Caco-2 (cell line): ENCODE data around the gene PIGK. TPM values are rescaled to one million over a fixed set of nuclear protein-coding genes. Genes with fewer than 3 reads are reported as not detected.

Experiments used
- BruUV-seq: library from RNA; stranded (reverse); fragments of 400-500 nt; replicated peaks from 2 replicates; lab custom pipeline; 2021; lab: Mats Ljungman, UMichigan
- CTCF ChIA-PET: fragments of 300-600 bp; sonication (Branson Sonifier 250); formaldehyde crosslinking; loops from one replicate; lab custom pipeline; 2022; ENCODE audit warnings: antibody characterized with exemption; lab: Charles Lee
- POLR2A ChIA-PET: fragments of 300-600 bp; sonication (Branson Sonifier 250); formaldehyde crosslinking; loops from one replicate; lab custom pipeline; 2022; ENCODE audit warnings: antibody characterized with exemption; lab: Charles Lee
- DNase-seq, 2 experiments: peaks; one replicate each; pipeline versions ENCODE4 v3.0.0 to v3.0.0-alpha.2; 2020 to 2022
- H3K27me3 ChIP-seq: replicated peaks from 2 replicates; pipeline ENCODE4 v1.6.0; 2011; ENCODE audit warnings: low read length; ENCODE audit not compliant: control insufficient read depth, insufficient read depth
- H3K36me3 ChIP-seq: 2 replicates; pipeline ENCODE4 v1.5.1; 2011; ENCODE audit warnings: low read length; ENCODE audit not compliant: control insufficient read depth, insufficient read depth
- H3K4me1 ChIP-seq: fragments of 250-450 bp; sonication (Bioruptor Pico); 2 replicates; pipeline ENCODE4 v1.5.1; 2020; ENCODE audit warnings: mild to moderate bottlenecking
- H3K4me3 ChIP-seq: 2 replicates; pipeline ENCODE4 v1.5.1; 2011; ENCODE audit warnings: low read depth, mild to moderate bottlenecking, control low read depth, low read length
- H3K9me3 ChIP-seq: fragments of 250-450 bp; sonication (Bioruptor Pico); 2 replicates; pipeline ENCODE4 v1.5.1; 2020; ENCODE audit warnings: mild to moderate bottlenecking, moderate library complexity
- H3K27ac Mint-ChIP-seq: one replicate; pipeline ENCODE4 v1.8.0; 2022; ENCODE audit warnings: mixed read lengths; ENCODE audit not compliant: unreplicated experiment
- H3K27me3 Mint-ChIP-seq: one replicate; pipeline ENCODE4 v1.8.0; 2022; ENCODE audit warnings: mixed read lengths; ENCODE audit not compliant: insufficient read depth, unreplicated experiment
- H3K36me3 Mint-ChIP-seq: one replicate; pipeline ENCODE4 v1.8.0; 2022; ENCODE audit warnings: mild to moderate bottlenecking, mixed read lengths; ENCODE audit not compliant: insufficient read depth, unreplicated experiment
- H3K4me1 Mint-ChIP-seq: one replicate; pipeline ENCODE4 v1.8.0; 2022; ENCODE audit warnings: low read depth, mixed read lengths; ENCODE audit not compliant: unreplicated experiment
- H3K4me3 Mint-ChIP-seq: one replicate; pipeline ENCODE4 v1.8.0; 2022; ENCODE audit warnings: mild to moderate bottlenecking, moderate library complexity, mixed read lengths; ENCODE audit not compliant: unreplicated experiment
- H3K9me3 Mint-ChIP-seq: one replicate; pipeline ENCODE4 v1.8.0; 2022; ENCODE audit warnings: mixed read lengths; ENCODE audit not compliant: unreplicated experiment
- CTCF ChIP-seq, 2 experiments: fragments of 200-600 bp in 1 of 2; IDR thresholded peaks; 1 replicate in 1 of 2; 2 replicates in 1 of 2; pipeline versions ENCODE4 v1.5.1 to v1.8.0; 2011 to 2022; ENCODE audit warnings: antibody characterized with exemption in 1 of 2, control low read depth in 1 of 2, inconsistent platforms in 1 of 2, low read depth in 1 of 2, low read length in 1 of 2, mild to moderate bottlenecking in 1 of 2, moderate library complexity in 1 of 2; ENCODE audit not compliant: insufficient read depth in 1 of 2, severe bottlenecking in 1 of 2, unreplicated experiment in 1 of 2
- intact Hi-C: fragments of 100-400 bp; cut with micrococcal nuclease; formaldehyde crosslinking; loops from one replicate; pipeline ENCODE4 v1.10.0; 2022; ENCODE audit not compliant: unreplicated experiment
- total RNA-seq: library from RNA; stranded (reverse); gene quantifications from 2 replicates; pipeline ENCODE4 v1.2.3, GENCODE V29; 2022

Gene PIGK
- total RNA-seq, 1 experiment from 2014 or later: 19.7 TPM

GRCh38 chr1:77047978-77048614 is 171.1 kb downstream of the PIGK start:
- Mint-ChIP-seq H3K27me3 (no peaks in the 10 kb centered on the region), H3K36me3 (no peaks in the 10 kb centered on the region), H3K9me3 (no peaks in the 10 kb centered on the region), H3K4me1 (no peaks in the 10 kb centered on the region), H3K4me3 (no peak overlapping the region), H3K27ac (no peak overlapping the region)
- Histone ChIP-seq H3K36me3 (no peaks in the 10 kb centered on the region), H3K9me3 (no peaks in the 10 kb centered on the region), H3K4me1 (no peaks in the 10 kb centered on the region), H3K27me3 (no peaks in the 10 kb centered on the region), H3K4me3 (no peak overlapping the region)
- ChIA-PET POLR2A (no interaction called here), CTCF (no interaction called here)
- no TSS peak for BruUV-seq
- intact Hi-C loops: no loop called here
- no peak for DNase-seq
- TF ChIP-seq CTCF (IDR thresholded peaks at IDR 0.05; ENCODE audit: insufficient read depth in 1 of 2, low read depth in 1 of 2, low read length in 1 of 2, severe bottlenecking in 1 of 2, unreplicated experiment in 1 of 2): no peak

- Histone ChIP-seq H3K4me1 (no peaks in the 10 kb centered on the region), H3K9me3 (no peaks in the 10 kb centered on the region), H3K4me3 (no peak overlapping the region), H3K36me3 (no peaks in the 10 kb centered on the region), H3K27me3 (no peaks in the 10 kb centered on the region)
- no peaks in the 10 kb centered on the region for H3K27me3 Mint-ChIP-seq
- CTCF ChIA-PET: no interaction called here
- H3K36me3 Mint-ChIP-seq: no peaks in the 10 kb centered on the region
- DNase-seq: no peak
- BruUV-seq: no TSS peak
- POLR2A ChIA-PET: no interaction called here
- no peaks in the 10 kb centered on the region for H3K9me3 Mint-ChIP-seq
- intact Hi-C loops: no loop called here
- TF ChIP-seq CTCF (IDR thresholded peaks at IDR 0.05; ENCODE audit: insufficient read depth in 1 of 2, low read depth in 1 of 2, low read length in 1 of 2, severe bottlenecking in 1 of 2, unreplicated experiment in 1 of 2): no peak
- no peak overlapping the region for H3K27ac Mint-ChIP-seq
- no peaks in the 10 kb centered on the region for H3K4me1 Mint-ChIP-seq
- H3K4me3 Mint-ChIP-seq: no peak overlapping the region
Observed at GRCh38 chr1:77047575-77047974, 171.7 kb downstream of the PIGK start.

DNA sequence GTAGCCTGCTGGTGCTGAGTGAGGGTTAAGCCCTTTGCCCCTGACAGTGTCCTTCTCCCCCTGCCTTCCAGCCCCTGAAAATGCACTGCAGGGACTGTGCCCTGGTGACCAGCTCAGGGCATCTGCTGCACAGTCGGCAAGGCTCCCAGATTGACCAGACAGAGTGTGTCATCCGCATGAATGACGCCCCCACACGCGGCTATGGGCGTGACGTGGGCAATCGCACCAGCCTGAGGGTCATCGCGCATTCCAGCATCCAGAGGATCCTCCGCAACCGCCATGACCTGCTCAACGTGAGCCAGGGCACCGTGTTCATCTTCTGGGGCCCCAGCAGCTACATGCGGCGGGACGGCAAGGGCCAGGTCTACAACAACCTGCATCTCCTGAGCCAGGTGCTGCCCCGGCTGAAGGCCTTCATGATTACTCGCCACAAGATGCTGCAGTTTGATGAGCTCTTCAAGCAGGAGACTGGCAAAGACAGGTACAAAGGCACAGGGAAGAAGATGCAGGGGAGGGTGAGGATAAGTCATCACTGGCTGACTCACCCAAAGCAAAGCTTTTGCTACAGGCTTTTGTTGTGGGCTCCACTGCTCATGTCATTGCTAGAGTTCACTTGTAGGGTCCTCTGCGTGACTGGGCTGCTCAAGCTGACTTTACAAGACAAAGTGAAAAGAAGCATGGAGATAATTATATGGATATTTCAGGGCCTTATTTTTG is 174.9 kb downstream of the PIGK start:
- Mint-ChIP-seq H3K27ac (no peak overlapping the region), H3K9me3 (no peaks in the 10 kb centered on the region), H3K4me1 (no peaks in the 10 kb centered on the region), H3K4me3 (no peak overlapping the region), H3K36me3 (no peaks in the 10 kb centered on the region), H3K27me3 (no peaks in the 10 kb centered on the region)
- Histone ChIP-seq H3K27me3 (no peaks in the 10 kb centered on the region), H3K4me1 (no peaks in the 10 kb centered on the region), H3K36me3 (no peaks in the 10 kb centered on the region), H3K9me3 (no peaks in the 10 kb centered on the region), H3K4me3 (no peak overlapping the region)
- ChIA-PET CTCF (no interaction called here), POLR2A (no interaction called here)
- no peak for DNase-seq
- TF ChIP-seq CTCF (IDR thresholded peaks at IDR 0.05; ENCODE audit: insufficient read depth in 1 of 2, low read depth in 1 of 2, low read length in 1 of 2, severe bottlenecking in 1 of 2, unreplicated experiment in 1 of 2): no peak
- BruUV-seq: no TSS peak
- intact Hi-C loops: no loop called here
